GM12878 (cell line): ENCODE data around the gene MGLL. TPM values are rescaled to one million over a fixed set of nuclear protein-coding genes. Genes with fewer than 3 reads are reported as not detected.

Experiments
- ATAC-seq: fragments of 200-7000 bp; cut with Tn5 transposase; 3 replicates; pipeline ENCODE4 v1.9.1; 2020; ENCODE audit warnings: mild to moderate bottlenecking, moderate library complexity
- BruUV-seq: library from RNA; stranded (reverse); fragments of 400-500 nt; replicated peaks from 2 replicates; lab custom pipeline; 2021; lab: Mats Ljungman, UMichigan
- CTCF ChIA-PET: fragments of 300-600 bp; sonication (Branson Sonifier 250); formaldehyde crosslinking; extraction: SDS; loops from one replicate; lab custom pipeline; 2021; ENCODE audit warnings: inconsistent platforms; lab: Yijun Ruan, JAX
- POLR2A ChIA-PET: fragments of 350-600 bp; formaldehyde crosslinking; extraction: SDS; loops from one replicate; lab custom pipeline; 2021; ENCODE audit warnings: inconsistent platforms; lab: Charles Lee
- RAD21 ChIA-PET: fragments of 300-600 bp; sonication (Branson Sonifier 250); formaldehyde crosslinking; loops from one replicate; lab custom pipeline; 2023; ENCODE audit warnings: antibody characterized with exemption; ENCODE audit not compliant: unreplicated experiment; lab: Charles Lee
- SMC1A ChIA-PET: fragments of 300-600 bp; sonication (Branson Sonifier 250); formaldehyde crosslinking; loops from one replicate; lab custom pipeline; 2023; ENCODE audit not compliant: unreplicated experiment, uncharacterized antibody; lab: Charles Lee
- DNase-seq: peaks from one replicate; pipeline ENCODE4 v3.0.0-alpha.2; 2011; ENCODE audit warnings: low read depth, low spot score
- FAIRE-seq: peaks from 3 replicates; lab custom pipeline; 2011; peaks lifted over from hg19 to GRCh38; lab: Jason Lieb, UNC
- H2AFZ ChIP-seq: 2 replicates; pipeline ENCODE4 v1.6.0; 2011; ENCODE audit warnings: low read depth, low read length, control low read depth; ENCODE audit not compliant: control insufficient read depth
- H3K27ac ChIP-seq: 2 replicates; pipeline ENCODE4 v1.5.1; 2011; ENCODE audit warnings: control low read depth; ENCODE audit not compliant: control insufficient read depth, insufficient read depth
- H3K27me3 ChIP-seq, 2 experiments: replicated peaks in 1 of 2; 2 replicates each; pipeline versions ENCODE4 v1.6.0 to v1.6.1; 2011; ENCODE audit warnings: low read length in 1 of 2; ENCODE audit not compliant: control insufficient read depth in 2 of 2, insufficient read depth in 2 of 2
- H3K36me3 ChIP-seq, 2 experiments: 2 replicates each; pipeline ENCODE4 v1.5.1; 2011; ENCODE audit warnings: low read length in 1 of 2; ENCODE audit not compliant: control insufficient read depth in 2 of 2, insufficient read depth in 2 of 2
- H3K4me1 ChIP-seq: 2 replicates; pipeline ENCODE4 v1.6.1; 2011; ENCODE audit warnings: mild to moderate bottlenecking, low read length, moderate library complexity, mixed read lengths; ENCODE audit not compliant: control insufficient read depth, insufficient read depth
- H3K4me2 ChIP-seq: 2 replicates; pipeline ENCODE4 v1.6.0; 2011; ENCODE audit warnings: control low read depth; ENCODE audit not compliant: control insufficient read depth, insufficient read depth
- H3K4me3 ChIP-seq: fragments of 200-600 bp; sonication (generic); 2 replicates; pipeline ENCODE4 v1.5.1; 2016
- H3K79me2 ChIP-seq: 2 replicates; pipeline ENCODE4 v1.6.0; 2011; ENCODE audit warnings: low read length; ENCODE audit not compliant: control insufficient read depth, insufficient read depth
- H3K9ac ChIP-seq: 2 replicates; pipeline ENCODE4 v1.8.0; 2011; ENCODE audit warnings: low read length, control low read depth, mixed read lengths; ENCODE audit not compliant: control insufficient read depth, insufficient read depth
- H3K9me3 ChIP-seq: replicated peaks from 3 replicates; pipeline ENCODE4 v1.5.1; 2011; ENCODE audit warnings: mild to moderate bottlenecking, low read length; ENCODE audit not compliant: control insufficient read depth, insufficient read depth
- H4K20me1 ChIP-seq: 2 replicates; pipeline ENCODE4 v1.6.0; 2011; ENCODE audit not compliant: control insufficient read depth, insufficient read depth
- BACH1 ChIP-seq: fragments of 450-650 bp; IDR thresholded peaks from 2 replicates; pipeline ENCODE4 v1.6.1; 2017; ENCODE audit warnings: mild to moderate bottlenecking, borderline replicate concordance
- BCL11A ChIP-seq: IDR thresholded peaks from 2 replicates; pipeline ENCODE4 v1.6.1; 2011; ENCODE audit warnings: low read depth, low read length
- FOS ChIP-seq: IDR thresholded peaks from 3 replicates; pipeline ENCODE4 v1.6.1; 2011; ENCODE audit warnings: borderline replicate concordance; ENCODE audit not compliant: insufficient read length; ENCODE audit errors: extremely low read depth
- GATAD2B ChIP-seq: fragments of 450-650 bp; conservative IDR thresholded peaks from 2 replicates; pipeline ENCODE4 v1.6.1; 2017; ENCODE audit warnings: low read depth, mild to moderate bottlenecking, moderate library complexity
- KLF5 ChIP-seq: fragments of 450-650 bp; IDR thresholded peaks from 2 replicates; pipeline ENCODE4 v1.6.1; 2014; ENCODE audit warnings: mild to moderate bottlenecking; ENCODE audit not compliant: partially characterized antibody
- MEF2B ChIP-seq: fragments of 450-650 bp; IDR thresholded peaks from 2 replicates; pipeline ENCODE4 v1.6.1; 2018; ENCODE audit warnings: mild to moderate bottlenecking, moderate library complexity; ENCODE audit not compliant: partially characterized antibody, poor library complexity, severe bottlenecking
- MTA3 ChIP-seq: IDR thresholded peaks from 2 replicates; pipeline ENCODE4 v1.6.1; 2012; ENCODE audit warnings: low read length, inconsistent platforms, borderline replicate concordance
- NFYA ChIP-seq: IDR thresholded peaks from 2 replicates; pipeline ENCODE4 v1.6.1; 2011; ENCODE audit warnings: low read depth, mild to moderate bottlenecking, low read length, improper control_type of control experiment, borderline replicate concordance
- PML ChIP-seq: IDR thresholded peaks from 2 replicates; pipeline ENCODE4 v1.6.1; 2012; ENCODE audit warnings: low read length, inconsistent platforms
- SP1 ChIP-seq: IDR thresholded peaks from one replicate; pipeline ENCODE4 v1.6.1; 2011; ENCODE audit warnings: low read depth, low read length
- SPI1 ChIP-seq: IDR thresholded peaks from 2 replicates; pipeline ENCODE4 v1.6.1; 2011; ENCODE audit warnings: low read depth, mild to moderate bottlenecking, low read length, moderate library complexity, borderline replicate concordance; ENCODE audit not compliant: insufficient read depth
- YY1 ChIP-seq: IDR thresholded peaks from 2 replicates; pipeline ENCODE4 v1.6.1; 2011; ENCODE audit warnings: low read depth, mild to moderate bottlenecking, low read length
- ZNF217 ChIP-seq: fragments of 450-650 bp; IDR thresholded peaks from 2 replicates; pipeline ENCODE4 v1.6.1; 2017; ENCODE audit warnings: antibody characterized with exemption, mild to moderate bottlenecking
- ZNF687 ChIP-seq: fragments of 450-650 bp; IDR thresholded peaks from 2 replicates; pipeline ENCODE4 v1.6.1; 2017; ENCODE audit warnings: mild to moderate bottlenecking, moderate library complexity
- ZZZ3 ChIP-seq: IDR thresholded peaks from 2 replicates; pipeline ENCODE4 v1.6.1; 2011; ENCODE audit warnings: low read depth; ENCODE audit not compliant: control insufficient read depth, insufficient read length
- WGBS: methylation state at CpG from one replicate; pipeline ENCODE4 v1.1.6; 2016; ENCODE audit warnings: low lambda C conversion rate; ENCODE audit not compliant: insufficient replicate concordance, insufficient coverage; ENCODE audit errors: missing lambda C conversion rate; 5-methylcytosine and 5-hydroxymethylcytosine counted together
- in situ Hi-C: fragments of 300-500 bp; cut with MboI; formaldehyde crosslinking; loops from 9 replicates; pipeline ENCODE4 v1.14.3; 2018; ENCODE audit warnings: mixed read lengths
- intact Hi-C: fragments of 100-400 bp; cut with micrococcal nuclease; formaldehyde crosslinking; loops from one replicate; pipeline ENCODE4 v1.14.2; 2022; ENCODE audit not compliant: unreplicated experiment
- polyA plus RNA-seq, 11 experiments: library from polyadenylated mRNA; depleted of rRNA in 4 of 11; unstranded in 6 of 11; stranded (reverse) in 5 of 11; fragments of >200 nt; fragmentation: Nextera tagmentation in 4 of 11; fragmentation: Illumina TruSeq in 1 of 11; extraction: Ambion mirVana in 4 of 11; extraction: Trizol in 1 of 11; gene quantifications; 1 replicate in 1 of 11; 2 replicates in 10 of 11; pipeline versions ENCODE4 v1.2.1 to v1.2.3, GENCODE V29; 2011 to 2016; ENCODE audit warnings: inconsistent platforms in 2 of 11, missing spikeins in 2 of 11, low read depth in 1 of 11
- total RNA-seq, 4 experiments: library from RNA; depleted of rRNA in 3 of 4; stranded (reverse); fragments of >200 nt in 3 of 4; fragmentation: Illumina TruSeq in 1 of 4; extraction: Trizol in 1 of 4; gene quantifications; 2 replicates each; pipeline versions ENCODE4 v1.2.1 to v1.2.3, GENCODE V29; 2013 to 2021
- TF ChIP-seq, protein P1 (sequence below): fragments of 450-650 bp; IDR thresholded peaks from 2 replicates; pipeline ENCODE4 v1.6.1; 2017; ENCODE audit warnings: borderline replicate concordance

Gene MGLL
- total and polyA plus RNA-seq, 10 of the 15 experiments (the other 5 are each of a cell fraction or from before 2014, with no cell fraction given) = 44.9 to 177 (median 72.9) TPM

DNA sequence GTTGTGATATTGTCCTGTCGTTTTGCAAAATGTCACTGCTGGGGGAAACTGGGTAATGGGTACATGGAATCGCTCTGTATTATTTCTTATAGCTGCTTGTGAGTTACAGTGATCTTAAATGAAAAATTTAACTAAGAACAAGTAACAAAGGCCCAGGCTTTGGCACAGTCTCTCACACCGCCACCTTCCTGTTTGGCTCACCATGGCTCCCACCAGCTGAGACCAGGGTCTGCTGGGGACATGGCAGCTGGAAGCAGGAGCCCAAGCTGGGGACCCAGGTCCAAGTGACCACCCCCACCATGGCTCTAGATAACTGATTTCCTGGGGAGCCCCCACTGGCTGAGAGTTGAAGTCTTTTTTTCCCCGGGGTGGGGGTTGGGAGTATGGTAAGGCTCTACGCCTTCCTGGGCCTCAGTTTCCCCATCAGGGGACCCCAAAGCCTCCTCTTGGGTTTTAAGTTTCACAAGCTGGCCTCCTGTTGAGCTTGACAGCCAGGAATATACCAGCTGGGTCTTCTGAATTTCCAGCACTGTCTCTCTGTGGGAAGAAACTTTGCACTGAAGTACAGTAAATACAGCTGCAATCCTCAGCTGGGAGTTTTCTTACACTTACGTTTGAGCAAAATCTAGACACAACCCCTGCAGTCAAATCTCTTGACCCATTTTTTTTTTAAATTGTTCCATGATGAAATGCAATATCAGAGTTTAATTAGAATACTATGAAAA lies 123.5 kb downstream of the MGLL start:
- H3K4me1 ChIP-seq = peaks cover 14% of the 10 kb centered on the region
- H4K20me1 ChIP-seq = no peaks in the 10 kb centered on the region
- 87% methylated on average over 6 of the region's 6 CpGs for WGBS
- H3K4me3 ChIP-seq = no peak overlapping the region
- no peak overlapping the region for H2AFZ ChIP-seq
- DNase-seq (no peak), FAIRE-seq (no peak), ATAC-seq (no peak)
- intact Hi-C loops = loop anchor here (5.0 kb wide), 2 partner anchors 53 to 133 kb away; no protein-coding TSS in a partner anchor
- H3K4me2 ChIP-seq = no peak overlapping the region
- RAD21 ChIA-PET = no interaction called here
- POLR2A ChIA-PET = no interaction called here
- H3K79me2 ChIP-seq = no peaks in the 10 kb centered on the region; the same call in none of the 2 replicates
- in situ Hi-C loops = no loop called here
- no peaks in the 10 kb centered on the region for H3K27me3 ChIP-seq
- no peak overlapping the region for H3K27ac ChIP-seq
- no peak for TF ChIP-seq MEF2B
- TF ChIP-seq KLF5 = no peak
- no peak for TF ChIP-seq SPI1
- no peak for TF ChIP-seq ZZZ3
- TF ChIP-seq BCL11A = no peak
- no peak for TF ChIP-seq ZNF687
- TF ChIP-seq ZNF217 = no peak
- no peak for TF ChIP-seq PML
- no peak for TF ChIP-seq GATAD2B
- TF ChIP-seq YY1 = no peak
- no peak for TF ChIP-seq MTA3
- no peak for TF ChIP-seq SP1
- TF ChIP-seq NFYA = no peak
- TF ChIP-seq FOS = no peak
- TF ChIP-seq, protein P1, sequence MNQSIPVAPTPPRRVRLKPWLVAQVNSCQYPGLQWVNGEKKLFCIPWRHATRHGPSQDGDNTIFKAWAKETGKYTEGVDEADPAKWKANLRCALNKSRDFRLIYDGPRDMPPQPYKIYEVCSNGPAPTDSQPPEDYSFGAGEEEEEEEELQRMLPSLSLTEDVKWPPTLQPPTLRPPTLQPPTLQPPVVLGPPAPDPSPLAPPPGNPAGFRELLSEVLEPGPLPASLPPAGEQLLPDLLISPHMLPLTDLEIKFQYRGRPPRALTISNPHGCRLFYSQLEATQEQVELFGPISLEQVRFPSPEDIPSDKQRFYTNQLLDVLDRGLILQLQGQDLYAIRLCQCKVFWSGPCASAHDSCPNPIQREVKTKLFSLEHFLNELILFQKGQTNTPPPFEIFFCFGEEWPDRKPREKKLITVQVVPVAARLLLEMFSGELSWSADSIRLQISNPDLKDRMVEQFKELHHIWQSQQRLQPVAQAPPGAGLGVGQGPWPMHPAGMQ = no peak
- TF ChIP-seq BACH1 = no peak
- SMC1A ChIA-PET = interaction anchor here (1.3 kb wide), 1 partner anchor 11 kb away, joined by 5 read pairs; no protein-coding TSS in a partner anchor
- peaks cover 22 to 47% of the 10 kb centered on the region in 2 experiments; a peak in 3 of 4 replicates for H3K36me3 ChIP-seq
- CTCF ChIA-PET = interaction anchor here (0.9 to 1.3 kb wide), 2 partner anchors 123 to 261 kb away, joined by 3 read pairs; no protein-coding TSS in a partner anchor
- H3K9ac ChIP-seq = no peak overlapping the region
- no peaks in the 10 kb centered on the region for H3K9me3 ChIP-seq
- BruUV-seq = no TSS peak
